PC-9 (cell line): ENCODE results near the gene GLS. TPM values are rescaled to one million over a fixed set of nuclear protein-coding genes. Genes with fewer than 3 reads are reported as not detected.

Experiments used
- BruUV-seq: library from RNA; stranded (reverse); fragments of 400-500 nt; replicated peaks from 2 replicates; lab custom pipeline; 2021; lab: Mats Ljungman, UMichigan
- CTCF ChIA-PET: fragments of 300-600 bp; sonication (Branson Sonifier 250); formaldehyde crosslinking; loops from one replicate; lab custom pipeline; 2022; ENCODE audit warnings: antibody characterized with exemption; lab: Charles Lee
- POLR2A ChIA-PET: fragments of 300-600 bp; sonication (Branson Sonifier 250); formaldehyde crosslinking; loops from one replicate; lab custom pipeline; 2022; ENCODE audit warnings: antibody characterized with exemption; ENCODE audit not compliant: unreplicated experiment; lab: Charles Lee
- DNase-seq, 2 experiments: peaks; one replicate each; pipeline versions ENCODE4 v3.0.0 to v3.0.0-alpha.2; 2015 to 2022; ENCODE audit warnings: mixed read lengths in 1 of 2
- H2AFZ ChIP-seq: fragments of 200-600 bp; sonication (generic); 2 replicates; pipeline ENCODE4 v1.8.1; 2017; ENCODE audit warnings: antibody characterized with exemption
- H3F3A ChIP-seq: fragments of 200-600 bp; sonication (generic); 2 replicates; pipeline ENCODE4 v1.8.1; 2017; ENCODE audit warnings: antibody characterized with exemption, mild to moderate bottlenecking, low read depth; ENCODE audit not compliant: insufficient read depth
- H3K27ac ChIP-seq: fragments of 200-600 bp; sonication (generic); 2 replicates; pipeline ENCODE4 v1.6.1; 2016; ENCODE audit warnings: mixed run types
- H3K27me3 ChIP-seq: fragments of 200-600 bp; sonication (generic); 2 replicates; pipeline ENCODE4 v1.6.1; 2016; ENCODE audit warnings: low read depth, mixed run types; ENCODE audit not compliant: insufficient read depth
- H3K36me3 ChIP-seq: fragments of 200-600 bp; sonication (generic); 2 replicates; pipeline ENCODE4 v1.6.1; 2016; ENCODE audit warnings: low read depth, mixed run types
- H3K4me1 ChIP-seq: fragments of 200-600 bp; sonication (generic); replicated peaks from 2 replicates; pipeline ENCODE4 v1.6.1; 2016; ENCODE audit warnings: mixed run types; ENCODE audit not compliant: insufficient read depth
- H3K4me2 ChIP-seq: fragments of 200-600 bp; sonication (generic); 2 replicates; pipeline ENCODE4 v1.6.1; 2017; ENCODE audit warnings: mixed run types
- H3K4me3 ChIP-seq: fragments of 200-600 bp; sonication (generic); 2 replicates; pipeline ENCODE4 v1.6.1; 2016; ENCODE audit warnings: mixed run types
- H3K79me2 ChIP-seq: fragments of 200-600 bp; sonication (generic); 2 replicates; pipeline ENCODE4 v1.6.1; 2017; ENCODE audit warnings: low read depth, mixed run types
- H3K9me2 ChIP-seq: fragments of 200-600 bp; sonication (generic); 2 replicates; pipeline ENCODE4 v1.8.1; 2017; ENCODE audit warnings: mild to moderate bottlenecking; ENCODE audit not compliant: insufficient read depth
- H3K9me3 ChIP-seq: fragments of 200-600 bp; sonication (generic); 2 replicates; pipeline ENCODE4 v1.8.1; 2016; ENCODE audit warnings: low read depth; ENCODE audit not compliant: insufficient read depth
- H4K20me1 ChIP-seq: fragments of 200-600 bp; sonication (generic); 2 replicates; pipeline ENCODE4 v1.8.1; 2017; ENCODE audit not compliant: insufficient read depth
- CTCF ChIP-seq: fragments of 200-600 bp; sonication (generic); conservative IDR thresholded peaks from 2 replicates; pipeline ENCODE4 v1.6.1; 2017; ENCODE audit warnings: mixed run types, antibody characterized with exemption, mild to moderate bottlenecking, moderate library complexity
- EZH2 ChIP-seq: fragments of 200-600 bp; sonication (generic); IDR thresholded peaks from 2 replicates; pipeline ENCODE4 v1.8.0; 2017; ENCODE audit warnings: antibody characterized with exemption, low read depth
- intact Hi-C: fragments of 100-400 bp; cut with micrococcal nuclease; formaldehyde crosslinking; loops from one replicate; pipeline ENCODE4 v1.10.0; 2022; ENCODE audit not compliant: unreplicated experiment
- total RNA-seq: library from RNA; stranded (reverse); gene quantifications from 2 replicates; pipeline ENCODE4 v1.2.3, GENCODE V29; 2021

The GLS gene
- total RNA-seq, 1 experiment from 2014 or later: 68.5 TPM

DNA sequence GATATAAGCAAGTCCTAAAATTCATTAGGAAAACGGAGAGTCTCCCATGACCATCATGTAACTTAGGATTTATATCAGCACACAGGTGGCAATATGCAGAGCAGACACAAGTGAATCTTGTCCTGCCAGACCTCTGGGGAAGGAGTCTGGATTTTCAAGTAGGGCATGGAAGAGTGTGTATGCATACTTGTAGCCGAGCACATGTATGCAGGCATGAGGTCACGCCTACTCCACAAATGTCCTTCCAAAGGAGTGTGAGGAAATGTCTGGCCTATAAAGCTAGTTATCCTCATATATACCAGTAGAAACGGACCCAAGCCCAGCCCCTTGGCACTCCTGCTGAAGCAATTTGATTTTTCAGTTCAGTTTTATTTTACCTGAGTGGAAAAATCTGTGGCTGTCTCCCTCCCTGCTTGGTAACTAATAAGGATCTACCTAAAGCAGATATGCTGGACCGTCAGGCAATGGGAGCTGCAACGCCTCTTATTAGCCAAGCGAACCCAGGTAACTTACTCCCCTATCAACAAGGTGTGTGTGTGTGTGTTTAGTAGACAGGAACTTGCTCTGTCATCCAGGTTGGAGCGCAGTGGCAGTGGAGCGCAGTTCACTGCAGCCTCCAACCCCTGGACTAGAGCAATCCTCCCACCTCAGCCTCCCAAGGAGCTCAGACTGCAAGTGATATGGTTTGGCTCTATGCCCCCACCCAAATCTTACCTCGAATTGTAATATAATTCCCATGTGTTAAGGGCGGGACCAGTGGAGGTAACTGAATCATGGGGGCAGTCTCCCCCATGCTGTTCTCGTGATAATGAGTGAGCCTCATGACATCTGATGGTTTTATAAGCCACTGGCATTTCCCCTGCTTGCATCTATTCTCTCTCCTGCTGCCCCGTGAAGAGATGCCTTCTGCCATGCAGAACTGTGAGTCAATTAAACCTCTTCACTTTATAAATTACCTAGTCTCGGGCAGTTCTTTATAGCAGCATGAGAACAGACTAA, 130.6 kb downstream of the GLS start:
- peaks cover 21% of the 10 kb centered on the region for H3K79me2 ChIP-seq
- no peak overlapping the region for H3K4me2 ChIP-seq
- intact Hi-C loops: no loop called here
- peaks cover 4% of the 10 kb centered on the region; the same call in 1 of the 2 replicates for H3K4me1 ChIP-seq
- ChIA-PET POLR2A (no interaction called here), CTCF (no interaction called here)
- BruUV-seq: no TSS peak
- H3F3A ChIP-seq: no peaks in the 10 kb centered on the region; the same call in 1 of the 2 replicates
- H2AFZ ChIP-seq: no peak overlapping the region
- DNase-seq: no peak
- no peak overlapping the region for H3K4me3 ChIP-seq
- H4K20me1 ChIP-seq: no peaks in the 10 kb centered on the region
- no peak overlapping the region for H3K27ac ChIP-seq
- H3K36me3 ChIP-seq: no peaks in the 10 kb centered on the region; the same call in 1 of the 2 replicates
- H3K9me2 ChIP-seq: no peaks in the 10 kb centered on the region
- no peaks in the 10 kb centered on the region for H3K27me3 ChIP-seq
- no peaks in the 10 kb centered on the region for H3K9me3 ChIP-seq
- TF ChIP-seq CTCF (no peak), EZH2 (no peak)

- no peaks in the 10 kb centered on the region; the same call in 1 of the 2 replicates for H3K36me3 ChIP-seq
- intact Hi-C loops: no loop called here
- H3K4me1 ChIP-seq: peaks cover 4% of the 10 kb centered on the region; the same call in 1 of the 2 replicates
- peak overlapping the region; percentile 78; the same call in 1 of the 2 replicates for H3K4me3 ChIP-seq
- no peaks in the 10 kb centered on the region for H3K27me3 ChIP-seq
- peaks cover 21% of the 10 kb centered on the region for H3K79me2 ChIP-seq
- H3K27ac ChIP-seq: no peak overlapping the region
- BruUV-seq: no TSS peak
- H4K20me1 ChIP-seq: no peaks in the 10 kb centered on the region
- H3F3A ChIP-seq: no peaks in the 10 kb centered on the region; the same call in 1 of the 2 replicates
- DNase-seq: no peak
- TF ChIP-seq CTCF (no peak), EZH2 (no peak)
- H2AFZ ChIP-seq: no peak overlapping the region
- no peaks in the 10 kb centered on the region for H3K9me3 ChIP-seq
- peak overlapping the region; percentile 92 for H3K4me2 ChIP-seq
- ChIA-PET POLR2A (interaction anchor here (0.6 kb wide), 1 partner anchor 66 kb away, joined by 3 read pairs; no protein-coding TSS in a partner anchor), CTCF (interaction anchor here (0.7 kb wide), 1 partner anchor 233 kb away, joined by 4 read pairs; the partner anchor contains the start of gene MYO1B)
- H3K9me2 ChIP-seq: no peaks in the 10 kb centered on the region
These were observed 131.7 kb downstream of the GLS start for GRCh38 chr2:191012346-191012745.

GRCh38 chr2:191012845-191013681, 132.4 kb downstream of the GLS start:
- Histone ChIP-seq H3K79me2 (peaks cover 21% of the 10 kb centered on the region), H3K27ac (peak overlapping the region; percentile 38), H3K36me3 (no peaks in the 10 kb centered on the region; the same call in 1 of the 2 replicates), H3K9me2 (no peaks in the 10 kb centered on the region), H2AFZ (peak overlapping the region; percentile 91), H3K4me1 (peaks cover 4% of the 10 kb centered on the region; the same call in 1 of the 2 replicates), H3K4me2 (peak overlapping the region; percentile 92), H3K9me3 (no peaks in the 10 kb centered on the region), H3F3A (no peaks in the 10 kb centered on the region; the same call in 1 of the 2 replicates), H3K27me3 (no peaks in the 10 kb centered on the region), H4K20me1 (no peaks in the 10 kb centered on the region), H3K4me3 (peak overlapping the region; percentile 78)
- TF ChIP-seq CTCF: no peak
- TF ChIP-seq EZH2: no peak
- no TSS peak for BruUV-seq
- intact Hi-C loops: no loop called here
- DNase-seq: peak in 1 of 2 experiments; percentile 35
- ChIA-PET POLR2A (no interaction called here), CTCF (interaction anchor here (0.7 kb wide), 1 partner anchor 232 kb away, joined by 4 read pairs; the partner anchor contains the start of gene MYO1B)
